ENCODE measurements around the gene DNPH1.

Gene DNPH1

DNA sequence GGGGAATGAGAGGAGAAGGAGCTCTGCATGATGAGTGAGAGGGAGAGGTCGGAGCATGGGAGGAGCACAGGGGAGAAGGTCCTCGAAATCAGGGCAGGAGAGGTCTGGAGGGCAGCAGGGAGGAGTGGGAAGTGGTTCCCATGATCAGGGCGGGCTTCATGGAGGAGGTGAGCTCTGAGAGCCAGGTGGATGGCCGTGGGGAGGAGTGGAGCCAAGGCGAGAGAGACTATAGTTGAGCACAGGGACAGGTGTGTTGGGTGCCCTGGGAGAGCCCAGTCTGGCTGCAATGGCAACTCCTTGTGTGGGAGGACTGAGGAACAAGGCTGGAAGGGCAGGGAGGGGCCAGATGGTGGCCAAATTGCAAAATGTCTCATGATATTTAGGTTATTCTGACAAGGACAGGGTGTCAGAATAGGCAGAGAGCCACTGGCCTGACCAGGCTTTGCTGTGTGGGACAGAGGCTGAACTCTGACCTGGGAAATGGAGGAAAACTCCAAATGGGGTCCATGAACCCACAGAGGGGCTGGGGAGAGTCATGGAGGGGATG is 35.4 kb upstream of the DNPH1 start:
- no peaks in the 10 kb centered on the region for H3K4me1 ChIP-seq (ENCODE audit: control insufficient read depth, insufficient read depth, low read length)
- H3K27ac ChIP-seq (ENCODE audit: extremely low read depth, low read depth, low read length), result no peak overlapping the region
- POLR2A ChIA-PET, result interaction anchor here (2.1 kb wide), 1 partner anchor 105 kb away, joined by 7 read pairs; the partner anchor contains the start of gene ZNF318
- H3K9me3 ChIP-seq (ENCODE audit: control insufficient read depth, insufficient read depth, low read depth, low read length), result no peaks in the 10 kb centered on the region
- CTCF ChIA-PET, result interaction anchor here (0.7 to 7.6 kb wide), 14 partner anchors 10 to 1628 kb away, joined by 3 to 83 read pairs (median 5); partner anchors contain the start of gene DNPH1
- H3K4me3 ChIP-seq (ENCODE audit: low read depth, low read length), result no peak overlapping the region
- no peaks in the 10 kb centered on the region for H3K36me3 ChIP-seq (ENCODE audit: control insufficient read depth in 2 of 2, insufficient read depth in 1 of 2, low read length in 2 of 2)
- TF ChIP-seq ZNF600 (tag by site-specific recombination; IDR thresholded peaks at IDR 0.05) (peak; percentile 34; the same call in 1 of the 2 replicates), ZNF621 (tag by site-specific recombination; IDR thresholded peaks at IDR 0.05) (no peak), KLF9 (tag by site-specific recombination; IDR thresholded peaks at IDR 0.05; ENCODE audit: low read depth) (no peak), ZNF433 (tag by site-specific recombination; IDR thresholded peaks at IDR 0.05; ENCODE audit: low read depth) (no peak), ZNF473 (tag by site-specific recombination; IDR thresholded peaks at IDR 0.05) (no peak)

DNA sequence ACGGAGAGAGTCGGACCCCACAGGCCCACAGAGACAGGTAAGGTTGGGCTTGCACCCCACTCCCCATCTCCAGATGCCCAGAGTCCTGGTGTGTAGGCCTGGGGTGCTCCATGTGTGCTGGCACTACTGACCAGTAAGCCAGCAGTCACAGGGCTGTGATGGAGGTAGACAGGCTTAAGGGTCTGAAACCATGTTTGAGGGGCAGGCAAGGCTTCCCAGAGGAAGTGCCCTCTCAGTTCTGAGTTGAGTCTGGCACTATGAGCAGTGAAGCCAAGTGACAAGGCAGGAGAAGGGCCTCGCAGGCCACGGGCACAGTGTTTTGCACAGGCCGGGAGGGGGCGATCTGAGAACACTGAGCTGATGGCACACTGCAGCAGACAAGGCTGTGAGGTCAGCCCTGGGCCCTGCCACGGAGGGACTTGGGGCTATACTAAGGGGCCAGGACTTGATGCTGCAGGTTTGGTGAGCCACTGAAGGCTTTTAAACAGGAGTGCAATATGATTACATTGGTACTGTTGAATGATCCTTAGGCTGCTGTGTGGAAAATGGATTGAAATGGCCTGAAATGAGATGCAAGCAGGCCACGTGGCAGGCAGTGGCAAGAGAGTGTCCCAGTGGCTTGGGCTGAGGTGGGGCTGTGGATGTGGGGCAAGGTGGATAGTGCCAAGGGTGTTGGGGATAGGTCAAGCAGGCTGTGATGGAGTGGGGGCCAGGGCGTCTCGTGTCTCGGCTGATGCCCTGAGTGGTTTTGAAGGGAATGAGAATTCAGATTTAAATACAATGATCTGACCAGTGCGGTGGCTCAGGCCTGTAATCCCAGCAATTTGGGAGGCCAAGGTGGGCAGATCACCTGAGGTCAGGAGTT is 34.3 kb upstream of the DNPH1 start:
- POLR2A ChIA-PET, result interaction anchor here (0.9 to 2.1 kb wide), 3 partner anchors 70 to 204 kb away, joined by 4 to 7 read pairs (median 5); partner anchors contain the start of genes KLC4, MRPL2 and ZNF318
- no peaks in the 10 kb centered on the region for H3K4me1 ChIP-seq (ENCODE audit: control insufficient read depth, insufficient read depth, low read length)
- CTCF ChIA-PET, result interaction anchor here (0.5 to 7.6 kb wide), 28 partner anchors 9 to 1627 kb away, joined by 3 to 83 read pairs (median 4); partner anchors contain the start of gene DNPH1

DNA sequence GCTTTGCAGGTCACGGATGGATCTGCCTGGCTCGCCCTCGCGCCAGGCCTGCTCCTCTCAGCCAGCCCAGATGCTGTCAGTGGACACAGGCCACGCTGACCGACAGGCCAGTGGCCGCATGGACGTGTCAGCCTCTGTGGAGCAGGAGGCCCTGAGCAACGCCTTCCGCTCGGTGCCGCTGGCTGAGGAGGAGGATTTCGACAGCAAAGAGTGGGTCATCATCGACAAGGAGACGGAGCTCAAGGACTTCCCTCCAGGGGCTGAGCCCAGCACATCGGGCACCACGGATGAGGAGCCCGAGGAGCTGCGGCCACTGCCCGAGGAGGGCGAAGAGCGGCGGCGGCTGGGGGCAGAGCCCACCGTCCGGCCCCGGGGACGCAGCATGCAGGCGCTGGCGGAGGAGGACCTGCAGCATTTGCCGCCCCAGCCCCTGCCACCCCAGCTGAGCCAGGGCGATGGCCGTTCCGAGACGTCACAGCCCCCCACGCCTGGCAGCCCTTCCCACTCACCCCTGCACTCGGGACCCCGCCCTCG is 33.6 kb upstream of the DNPH1 start:
- ChIA-PET POLR2A (interaction anchor here (1.3 to 2.1 kb wide), 2 partner anchors 71 to 107 kb away, joined by 4 to 7 read pairs; partner anchors contain the start of gene ZNF318), CTCF (interaction anchor here (0.7 to 7.6 kb wide), 18 partner anchors 11 to 601 kb away, joined by 3 to 83 read pairs (median 4); partner anchors contain the start of gene DNPH1)

More for the DNA sequence above, 34.3 kb upstream of the DNPH1 start:
- Histone ChIP-seq H3K9me3 (ENCODE audit: control insufficient read depth, insufficient read depth, low read depth, low read length) (no peaks in the 10 kb centered on the region), H3K4me3 (ENCODE audit: low read depth, low read length) (no peak overlapping the region), H3K27ac (ENCODE audit: extremely low read depth, low read depth, low read length) (no peak overlapping the region), H3K36me3 (ENCODE audit: control insufficient read depth in 2 of 2, insufficient read depth in 1 of 2, low read length in 2 of 2) (no peaks in the 10 kb centered on the region)
- TF ChIP-seq ZNF654 (tag by site-specific recombination; IDR thresholded peaks at IDR 0.05; ENCODE audit: low read depth), result peak; percentile 89
- no peak for TF ChIP-seq ZNF830 (tag by site-specific recombination; IDR thresholded peaks at IDR 0.05; ENCODE audit: low read depth)
- no peak for TF ChIP-seq ZNF433 (tag by site-specific recombination; IDR thresholded peaks at IDR 0.05; ENCODE audit: low read depth)
- TF ChIP-seq ZBTB26 (tag by site-specific recombination; optimal IDR thresholded peaks at IDR 0.05), result peak; percentile 17
- peak; percentile 88 for TF ChIP-seq CTCF (tag by site-specific recombination; IDR thresholded peaks at IDR 0.05)
- TF ChIP-seq ZBTB48 (tag by site-specific recombination; IDR thresholded peaks at IDR 0.05), result peak; percentile 91
- 0 out of 2 replicates have a peak, but pooled peaks have one; percentile 21 for TF ChIP-seq ZNF600 (tag by site-specific recombination; IDR thresholded peaks at IDR 0.05)
- TF ChIP-seq ZNF777 (tag by site-specific recombination; IDR thresholded peaks at IDR 0.05; ENCODE audit: borderline replicate concordance), result no peak

More for the DNA sequence above, 33.6 kb upstream of the DNPH1 start:
- Histone ChIP-seq H3K36me3 (ENCODE audit: control insufficient read depth in 2 of 2, insufficient read depth in 1 of 2, low read length in 2 of 2) (no peaks in the 10 kb centered on the region), H3K4me3 (ENCODE audit: low read depth, low read length) (no peak overlapping the region), H3K4me1 (ENCODE audit: control insufficient read depth, insufficient read depth, low read length) (no peaks in the 10 kb centered on the region), H3K9me3 (ENCODE audit: control insufficient read depth, insufficient read depth, low read depth, low read length) (no peaks in the 10 kb centered on the region), H3K27ac (ENCODE audit: extremely low read depth, low read depth, low read length) (no peak overlapping the region)
- TF ChIP-seq ZNF341 (tag by site-specific recombination; IDR thresholded peaks at IDR 0.05; ENCODE audit: low read depth) (peak; percentile 29; the same call in 1 of the 2 replicates), ZSCAN23 (tag by site-specific recombination; IDR thresholded peaks at IDR 0.05) (no peak)

Data from HEK293 (cell line).